ENCODE measurements around the gene OR6B3. TPM values are rescaled to one million over a fixed set of nuclear protein-coding genes. Genes with fewer than 3 reads are reported as not detected.
A peak's percentile ranks its signal among the peaks of the same experiment; 100 is the strongest.

The OR6B3 gene
- total RNA-seq, 4 donors from 2014 or later = 0.90 to 14.0 (median 3.1) TPM

DNA sequence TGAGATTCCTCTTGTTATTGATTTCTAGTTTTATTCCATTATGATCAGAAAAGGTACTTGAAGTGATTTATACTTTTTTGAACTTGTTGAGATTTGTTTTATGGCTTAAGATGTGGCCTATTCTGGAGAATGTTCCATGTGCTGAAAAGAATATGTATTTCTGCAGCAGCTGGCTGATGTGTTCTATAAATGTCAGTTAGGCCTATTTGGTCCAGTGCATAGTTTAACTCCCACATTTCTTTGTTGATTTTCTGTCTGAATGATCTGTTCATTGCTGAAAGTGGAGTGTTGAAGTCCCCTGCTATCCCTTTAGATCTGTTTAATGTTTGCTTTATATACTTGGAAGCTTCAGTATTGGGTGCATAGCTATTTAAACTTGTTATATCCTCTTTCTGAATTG is 16.0 kb downstream of the OR6B3 start:
- TF ChIP-seq EP300 (IDR thresholded peaks at IDR 0.05) (no peak), POLR2A (IDR thresholded peaks at IDR 0.05) (no peak)
- TF ChIP-seq, protein P1, sequence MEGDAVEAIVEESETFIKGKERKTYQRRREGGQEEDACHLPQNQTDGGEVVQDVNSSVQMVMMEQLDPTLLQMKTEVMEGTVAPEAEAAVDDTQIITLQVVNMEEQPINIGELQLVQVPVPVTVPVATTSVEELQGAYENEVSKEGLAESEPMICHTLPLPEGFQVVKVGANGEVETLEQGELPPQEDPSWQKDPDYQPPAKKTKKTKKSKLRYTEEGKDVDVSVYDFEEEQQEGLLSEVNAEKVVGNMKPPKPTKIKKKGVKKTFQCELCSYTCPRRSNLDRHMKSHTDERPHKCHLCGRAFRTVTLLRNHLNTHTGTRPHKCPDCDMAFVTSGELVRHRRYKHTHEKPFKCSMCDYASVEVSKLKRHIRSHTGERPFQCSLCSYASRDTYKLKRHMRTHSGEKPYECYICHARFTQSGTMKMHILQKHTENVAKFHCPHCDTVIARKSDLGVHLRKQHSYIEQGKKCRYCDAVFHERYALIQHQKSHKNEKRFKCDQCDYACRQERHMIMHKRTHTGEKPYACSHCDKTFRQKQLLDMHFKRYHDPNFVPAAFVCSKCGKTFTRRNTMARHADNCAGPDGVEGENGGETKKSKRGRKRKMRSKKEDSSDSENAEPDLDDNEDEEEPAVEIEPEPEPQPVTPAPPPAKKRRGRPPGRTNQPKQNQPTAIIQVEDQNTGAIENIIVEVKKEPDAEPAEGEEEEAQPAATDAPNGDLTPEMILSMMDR (IDR thresholded peaks at IDR 0.05) = no peak
- Histone ChIP-seq H3K4me3 (no peak overlapping the region), H3K9me3 (no peaks in the 10 kb centered on the region), H3K27ac (peak overlapping the region in 1 of 4 donors; percentile 37), H3K36me3 (no peaks in the 10 kb centered on the region), H3K4me1 (no peaks in the 10 kb centered on the region), H3K27me3 (peaks cover 0 to 9% of the 10 kb centered on the region in 2 donors)
- DNase-seq (ENCODE audit: low spot score in 2 of 2) = no peak

DNA sequence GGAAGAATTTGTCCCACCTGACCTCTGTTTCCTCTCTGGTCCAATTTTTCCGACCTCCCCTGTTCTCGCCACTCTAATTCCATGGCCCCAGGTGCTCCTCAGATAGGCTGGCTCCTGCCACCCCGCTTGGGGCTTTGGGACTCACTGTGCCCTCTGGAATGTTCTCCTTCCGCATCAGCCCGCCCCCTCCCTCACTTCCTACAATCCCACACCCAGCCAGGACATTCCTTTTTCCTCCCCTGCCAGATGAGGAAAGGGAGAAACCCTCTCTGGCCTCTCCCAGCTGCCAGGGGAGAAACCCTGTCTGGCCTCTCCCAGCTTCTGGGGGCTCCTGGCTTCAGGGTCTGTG is 20.0 kb downstream of the OR6B3 start:
- TF ChIP-seq, protein P1 (IDR thresholded peaks at IDR 0.05) = no peak
- TF ChIP-seq EP300 (IDR thresholded peaks at IDR 0.05) (peak in 1 of 2 donors; percentile 68), POLR2A (IDR thresholded peaks at IDR 0.05) (peak in 1 of 2 donors; percentile 59)

DNA sequence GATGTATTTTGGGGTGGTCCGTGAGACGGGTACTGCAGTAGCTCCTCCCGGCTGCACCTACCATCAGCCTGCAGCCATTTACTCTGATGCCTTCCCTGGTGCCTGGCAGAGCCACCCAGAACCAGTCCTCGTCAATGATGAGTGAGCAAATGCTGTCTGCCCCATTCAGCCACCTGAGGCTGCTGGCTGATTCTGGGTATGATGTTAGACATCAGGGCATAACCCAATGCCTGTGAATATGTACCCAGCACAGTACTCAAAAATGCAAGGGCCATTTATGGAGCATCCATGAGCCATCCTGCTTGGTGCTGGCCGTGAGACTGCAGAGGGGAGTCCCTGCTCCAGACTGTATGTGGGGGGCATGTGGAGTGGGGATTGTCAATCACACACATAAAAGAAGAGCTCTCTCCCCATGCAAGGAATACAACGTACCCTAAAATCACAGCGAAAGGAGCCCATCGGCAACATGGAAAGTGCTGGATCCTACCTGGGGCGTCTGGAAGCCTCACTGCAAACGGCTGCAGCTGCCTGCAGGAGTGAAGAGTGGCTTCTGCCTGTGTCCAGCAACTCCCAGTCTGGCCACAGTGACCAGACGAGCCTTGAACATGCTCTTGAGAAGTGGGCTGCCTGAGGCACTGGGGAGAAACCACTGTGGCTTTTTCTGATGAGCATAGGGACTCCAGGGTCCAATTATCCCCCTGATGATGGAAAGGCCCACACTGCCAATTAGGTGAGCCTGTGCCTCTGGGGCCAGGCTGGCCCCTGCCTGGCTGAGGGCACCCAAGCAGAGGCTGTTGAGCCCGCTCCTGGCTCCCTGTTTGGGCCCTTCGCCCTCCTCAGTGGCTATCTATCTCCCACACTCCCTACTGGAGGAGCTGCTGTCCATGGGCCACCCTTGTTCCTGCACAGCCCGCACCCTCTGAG is 20.7 kb downstream of the OR6B3 start:
- Histone ChIP-seq H3K4me3 (peak overlapping the region in 2 of 4 donors; percentile 5 to 34), H3K9me3 (no peaks in the 10 kb centered on the region), H3K36me3 (no peaks in the 10 kb centered on the region), H3K4me1 (no peaks in the 10 kb centered on the region), H3K27me3 (peaks cover 0 to 5% of the 10 kb centered on the region in 2 donors), H3K27ac (peak overlapping the region; percentile 34 to 86 (median 75))
- WGBS, 2 donors = 63 to 71% methylated on average over 13 to 14 of the region's 14 CpGs
- TF ChIP-seq EP300 (IDR thresholded peaks at IDR 0.05) = no peak
- TF ChIP-seq, protein P1 (IDR thresholded peaks at IDR 0.05) = no peak
- TF ChIP-seq POLR2A (IDR thresholded peaks at IDR 0.05) = no peak
- no peak for DNase-seq (ENCODE audit: low spot score in 2 of 2)

More for the DNA sequence above, 20.0 kb downstream of the OR6B3 start:
- peaks cover 0 to 7% of the 10 kb centered on the region in 2 donors for H3K27me3 ChIP-seq
- DNase-seq (ENCODE audit: low spot score in 2 of 2) = no peak
- H3K4me3 ChIP-seq = peak overlapping the region in 2 of 4 donors; percentile 5 to 34
- no peaks in the 10 kb centered on the region for H3K4me1 ChIP-seq
- H3K36me3 ChIP-seq = no peaks in the 10 kb centered on the region
- H3K9me3 ChIP-seq = no peaks in the 10 kb centered on the region
- H3K27ac ChIP-seq = peak overlapping the region in 3 of 4 donors; percentile 68 to 86 (median 82)
- 34 to 45% methylated on average over 5 of the region's 5 CpGs for WGBS, 2 donors

DNA sequence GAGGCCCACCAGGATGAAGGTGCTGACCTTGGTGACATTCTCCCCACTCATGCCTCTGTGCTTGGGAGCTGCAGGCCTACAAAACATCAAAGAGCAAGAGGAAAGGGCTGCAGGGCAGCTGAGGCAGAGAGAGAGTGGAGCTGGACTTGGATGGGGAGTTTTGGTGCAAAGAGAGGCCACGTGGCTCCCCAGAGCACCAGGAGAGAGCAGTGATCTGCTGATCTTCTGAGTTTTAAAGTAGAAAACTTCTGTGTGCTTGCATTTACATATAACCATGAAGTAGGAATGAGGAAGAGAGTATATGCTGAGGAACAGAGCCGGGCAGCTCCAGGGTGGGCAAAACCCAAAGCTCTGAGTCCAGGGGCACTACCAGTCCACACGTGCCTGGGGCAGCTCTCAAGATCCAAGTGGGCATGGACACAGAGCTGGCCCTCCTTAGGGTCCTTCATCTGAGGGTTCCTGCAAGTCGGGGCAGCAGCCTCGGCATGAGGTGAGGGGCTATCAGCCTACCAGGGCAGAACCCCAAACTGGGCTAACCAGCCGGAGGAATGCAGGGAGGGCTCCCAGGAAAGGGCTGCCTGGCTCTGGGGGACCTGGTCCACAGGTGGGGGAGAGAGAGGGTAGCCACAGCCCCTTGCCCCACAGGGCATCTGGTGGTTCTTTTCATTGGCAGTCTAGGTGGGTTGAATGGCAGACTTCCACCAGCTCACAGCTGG is 22.8 kb downstream of the OR6B3 start, which contains the start of gene OR6B2:
Gene OR6B2 (minus strand): TSS at position 51 of the 716 bp plus-strand sequence. CDS start 0 bp downstream, at position 51.
- Histone ChIP-seq H3K27ac (peak within 1 kb of the TSS in 1 of 4 donors; percentile 86), H3K4me3 (no peak within 1 kb of the TSS), H3K9me3 (no peaks in the 10 kb centered on the region), H3K27me3 (peaks cover 0 to 5% of the 10 kb centered on the region in 2 donors), H3K36me3 (no peaks in the 10 kb centered on the region), H3K4me1 (peaks cover 0 to 4% (median 0%) of the 10 kb centered on the region in 4 donors)
- TF ChIP-seq EP300 (IDR thresholded peaks at IDR 0.05) = no peak
- TF ChIP-seq, protein P1 (IDR thresholded peaks at IDR 0.05) = no peak
- no peak for TF ChIP-seq POLR2A (IDR thresholded peaks at IDR 0.05)
- 73 to 83% methylated on average over 6 of the region's 6 CpGs for WGBS, 2 donors
- DNase-seq (ENCODE audit: low spot score in 2 of 2) = no peak
